IMR-90 (cell line): Measurements from ENCODE around the gene MED12L. TPM values are rescaled to one million over a fixed set of nuclear protein-coding genes. Genes with fewer than 3 reads are reported as not detected.

Experiments
- ATAC-seq: fragments of 200-7000 bp; cut with Tn5 transposase; 2 replicates; pipeline ENCODE4 v1.9.1; 2020; ENCODE audit warnings: low read depth, mild to moderate bottlenecking, moderate library complexity
- BruUV-seq: library from RNA; stranded (reverse); fragments of 400-500 nt; replicated peaks from 2 replicates; lab custom pipeline; 2021; lab: Mats Ljungman, UMichigan
- CTCF ChIA-PET: fragments of 300-600 bp; formaldehyde crosslinking; extraction: SDS; loops from one replicate; lab custom pipeline; 2021; ENCODE audit warnings: antibody characterized with exemption; lab: Yijun Ruan, JAX
- POLR2A ChIA-PET: fragments of 300-600 bp; sonication (Branson Sonifier 250); formaldehyde crosslinking; loops from one replicate; lab custom pipeline; 2022; ENCODE audit warnings: antibody characterized with exemption; ENCODE audit not compliant: unreplicated experiment; lab: Charles Lee
- DNase-seq: peaks from one replicate; pipeline ENCODE4 v3.0.0; 2013
- H2AFZ ChIP-seq: replicated peaks from 2 replicates; pipeline ENCODE3; 2013; ENCODE audit warnings: low read length, mild to moderate bottlenecking; ENCODE audit not compliant: poor library complexity
- H2AK5ac ChIP-seq: 2 replicates; pipeline ENCODE4 v1.6.1; 2013; ENCODE audit warnings: low read depth, low read length, inconsistent platforms
- H2AK9ac ChIP-seq: replicated peaks from 2 replicates; pipeline ENCODE3; 2013; ENCODE audit warnings: mild to moderate bottlenecking, low read depth, low read length, moderate library complexity; ENCODE audit not compliant: poor library complexity
- H2BK120ac ChIP-seq: 2 replicates; pipeline ENCODE4 v1.6.1; 2013; ENCODE audit warnings: low read depth, low read length, inconsistent platforms
- H2BK15ac ChIP-seq: 3 replicates; pipeline ENCODE4 v1.6.1; 2013; ENCODE audit warnings: low read depth, low read length, inconsistent platforms
- H2BK20ac ChIP-seq: 2 replicates; pipeline ENCODE4 v1.6.1; 2013; ENCODE audit warnings: low read depth, mild to moderate bottlenecking, inconsistent platforms, low read length, moderate library complexity
- H2BK5ac ChIP-seq: 2 replicates; pipeline ENCODE4 v1.6.1; 2013; ENCODE audit warnings: mild to moderate bottlenecking, low read depth, low read length, inconsistent platforms; ENCODE audit not compliant: poor library complexity, severe bottlenecking
- H3K14ac ChIP-seq: replicated peaks from 2 replicates; pipeline ENCODE4 v1.6.1; 2013; ENCODE audit warnings: low read depth, low read length, inconsistent platforms
- H3K18ac ChIP-seq: 2 replicates; pipeline ENCODE4 v1.6.1; 2013; ENCODE audit warnings: low read depth, low read length, control low read depth
- H3K23ac ChIP-seq: 2 replicates; pipeline ENCODE4 v1.6.1; 2013; ENCODE audit warnings: low read depth, low read length, inconsistent platforms
- H3K27ac ChIP-seq: 2 replicates; pipeline ENCODE4 v1.5.1; 2013; ENCODE audit warnings: mild to moderate bottlenecking, control low read depth, low read length; ENCODE audit not compliant: insufficient read depth
- H3K27me3 ChIP-seq: 2 replicates; pipeline ENCODE4 v1.6.1; 2013; ENCODE audit warnings: low read length; ENCODE audit not compliant: control insufficient read depth, insufficient read depth
- H3K36me3 ChIP-seq: 2 replicates; pipeline ENCODE4 v1.6.1; 2013; ENCODE audit warnings: low read length, mixed read lengths; ENCODE audit not compliant: control insufficient read depth, insufficient read depth
- H3K4ac ChIP-seq: 2 replicates; pipeline ENCODE4 v1.6.1; 2013; ENCODE audit warnings: low read depth, low read length, inconsistent platforms
- H3K4me1 ChIP-seq: 2 replicates; pipeline ENCODE4 v1.6.1; 2013; ENCODE audit warnings: low read length, mixed read lengths; ENCODE audit not compliant: control insufficient read depth, insufficient read depth
- H3K4me2 ChIP-seq: 2 replicates; pipeline ENCODE4 v1.6.1; 2013; ENCODE audit warnings: low read depth, mild to moderate bottlenecking, control low read depth, low read length, moderate library complexity
- H3K4me3 ChIP-seq: 2 replicates; pipeline ENCODE4 v1.5.1; 2013; ENCODE audit warnings: low read depth, mild to moderate bottlenecking, control low read depth, low read length, moderate library complexity; ENCODE audit not compliant: insufficient read depth
- H3K56ac ChIP-seq: 2 replicates; pipeline ENCODE4 v1.6.1; 2013; ENCODE audit warnings: low read length, inconsistent platforms; ENCODE audit not compliant: insufficient read depth; ENCODE audit errors: extremely low read depth
- H3K79me1 ChIP-seq, 2 experiments: 2 replicates each; pipeline ENCODE4 v1.6.1; 2013; ENCODE audit warnings: low read length in 2 of 2, inconsistent platforms in 1 of 2, low read depth in 1 of 2
- H3K9ac ChIP-seq: 2 replicates; pipeline ENCODE4 v1.6.1; 2013; ENCODE audit warnings: low read depth, low read length, control low read depth
- H3K9me1 ChIP-seq: 2 replicates; pipeline ENCODE4 v1.6.1; 2013; ENCODE audit warnings: low read length, inconsistent platforms; ENCODE audit not compliant: insufficient read depth
- H3K9me3 ChIP-seq: 2 replicates; pipeline ENCODE4 v1.6.1; 2013; ENCODE audit warnings: low read length; ENCODE audit not compliant: control insufficient read depth, insufficient read depth
- H4K20me1 ChIP-seq: 2 replicates; pipeline ENCODE4 v1.6.1; 2013; ENCODE audit warnings: low read length, inconsistent platforms; ENCODE audit not compliant: insufficient read depth
- H4K5ac ChIP-seq: 2 replicates; pipeline ENCODE4 v1.6.1; 2013; ENCODE audit warnings: mild to moderate bottlenecking, low read depth, low read length, control low read depth
- H4K8ac ChIP-seq, 2 experiments: 2 replicates each; pipeline ENCODE4 v1.6.1; 2013; ENCODE audit warnings: low read depth in 2 of 2, low read length in 2 of 2, control low read depth in 1 of 2, inconsistent platforms in 1 of 2
- H4K91ac ChIP-seq: 2 replicates; pipeline ENCODE4 v1.6.1; 2013; ENCODE audit warnings: low read depth, low read length, inconsistent platforms; ENCODE audit not compliant: insufficient read depth
- BHLHE40 ChIP-seq: fragments of 150-350 bp; IDR thresholded peaks from 2 replicates; pipeline ENCODE4 v1.6.1; 2016; ENCODE audit warnings: mild to moderate bottlenecking, low read depth, low read length
- CHD1 ChIP-seq: IDR thresholded peaks from 2 replicates; pipeline ENCODE4 v1.6.1; 2012; ENCODE audit warnings: low read depth, low read length, improper control_type of control experiment
- MAFK ChIP-seq: IDR thresholded peaks from 2 replicates; pipeline ENCODE4 v1.6.1; 2012; ENCODE audit warnings: low read depth, low read length, improper control_type of control experiment
- MAZ ChIP-seq: IDR thresholded peaks from 2 replicates; pipeline ENCODE4 v1.6.1; 2012; ENCODE audit warnings: low read depth, mild to moderate bottlenecking, low read length, improper control_type of control experiment, moderate library complexity, borderline replicate concordance
- MXI1 ChIP-seq: IDR thresholded peaks from 2 replicates; pipeline ENCODE4 v1.6.1; 2012; ENCODE audit warnings: low read depth, mild to moderate bottlenecking, low read length, moderate library complexity, borderline replicate concordance
- NFE2L2 ChIP-seq: fragments of 150-350 bp; IDR thresholded peaks from 2 replicates; pipeline ENCODE4 v1.6.1; 2016; ENCODE audit warnings: low read depth, mild to moderate bottlenecking, low read length
- RCOR1 ChIP-seq: IDR thresholded peaks from 2 replicates; pipeline ENCODE4 v1.6.1; 2012; ENCODE audit warnings: mild to moderate bottlenecking, low read length, improper control_type of control experiment; ENCODE audit not compliant: insufficient replicate concordance
- RFX5 ChIP-seq: IDR thresholded peaks from 2 replicates; pipeline ENCODE4 v1.8.0; 2012; ENCODE audit warnings: low read depth, mild to moderate bottlenecking, low read length, moderate library complexity
- WGBS, 2 experiments: methylation state at CpG; one replicate each; pipeline versions ENCODE4 v1.1.5 to v1.1.7; 2013; ENCODE audit warnings: missing lambda C conversion rate in 2 of 2; ENCODE audit not compliant: insufficient read length in 1 of 2; ENCODE audit errors: extremely low coverage in 2 of 2; 5-methylcytosine and 5-hydroxymethylcytosine counted together
- dilution Hi-C: fragments of 300-500 bp; cut with HindIII; formaldehyde crosslinking; loops from one replicate; pipeline ENCODE4 v1.14.3; 2018; ENCODE audit warnings: low sequenced_read_pairs; ENCODE audit not compliant: unreplicated experiment
- in situ Hi-C: fragments of 300-500 bp; cut with MboI; formaldehyde crosslinking; loops from 3 replicates; pipeline ENCODE4 v1.14.3; 2019; ENCODE audit warnings: low sequenced_read_pairs, inconsistent platforms, mixed read lengths
- intact Hi-C: fragments of 100-400 bp; cut with micrococcal nuclease; formaldehyde crosslinking; loops from 2 replicates; pipeline ENCODE4 v1.10.0; 2022
- polyA plus RNA-seq, 3 experiments: library from polyadenylated mRNA; depleted of rRNA; stranded (reverse); fragments of >200 nt; gene quantifications; 2 replicates each; pipeline ENCODE4 v1.2.3, GENCODE V29; 2012; ENCODE audit warnings: low replicate concordance in 1 of 3
- total RNA-seq: library from RNA; depleted of rRNA; stranded (reverse); fragments of >200 nt; gene quantifications from 2 replicates; pipeline ENCODE4 v1.2.3, GENCODE V29; 2012
- TF ChIP-seq, protein P1 (sequence below): conservative IDR thresholded peaks from 2 replicates; pipeline ENCODE4 v1.5.1; 2012; ENCODE audit warnings: mild to moderate bottlenecking, low read depth, low read length, improper control_type of control experiment
- TF ChIP-seq, protein P2 (sequence below): fragments of 150-350 bp; IDR thresholded peaks from 2 replicates; pipeline ENCODE4 v1.6.1; 2016; ENCODE audit warnings: low read depth, mild to moderate bottlenecking, low read length, moderate library complexity, borderline replicate concordance

Gene MED12L
- total and polyA plus RNA-seq, 2 of the 4 experiments (the other 2 are of a cell fraction) = 0.05 to 0.18 TPM

GRCh38 chr3:151204530-151205402, 119.3 kb downstream of the MED12L start (continued):
- TF ChIP-seq, protein P1, sequence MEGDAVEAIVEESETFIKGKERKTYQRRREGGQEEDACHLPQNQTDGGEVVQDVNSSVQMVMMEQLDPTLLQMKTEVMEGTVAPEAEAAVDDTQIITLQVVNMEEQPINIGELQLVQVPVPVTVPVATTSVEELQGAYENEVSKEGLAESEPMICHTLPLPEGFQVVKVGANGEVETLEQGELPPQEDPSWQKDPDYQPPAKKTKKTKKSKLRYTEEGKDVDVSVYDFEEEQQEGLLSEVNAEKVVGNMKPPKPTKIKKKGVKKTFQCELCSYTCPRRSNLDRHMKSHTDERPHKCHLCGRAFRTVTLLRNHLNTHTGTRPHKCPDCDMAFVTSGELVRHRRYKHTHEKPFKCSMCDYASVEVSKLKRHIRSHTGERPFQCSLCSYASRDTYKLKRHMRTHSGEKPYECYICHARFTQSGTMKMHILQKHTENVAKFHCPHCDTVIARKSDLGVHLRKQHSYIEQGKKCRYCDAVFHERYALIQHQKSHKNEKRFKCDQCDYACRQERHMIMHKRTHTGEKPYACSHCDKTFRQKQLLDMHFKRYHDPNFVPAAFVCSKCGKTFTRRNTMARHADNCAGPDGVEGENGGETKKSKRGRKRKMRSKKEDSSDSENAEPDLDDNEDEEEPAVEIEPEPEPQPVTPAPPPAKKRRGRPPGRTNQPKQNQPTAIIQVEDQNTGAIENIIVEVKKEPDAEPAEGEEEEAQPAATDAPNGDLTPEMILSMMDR = no peak

DNA sequence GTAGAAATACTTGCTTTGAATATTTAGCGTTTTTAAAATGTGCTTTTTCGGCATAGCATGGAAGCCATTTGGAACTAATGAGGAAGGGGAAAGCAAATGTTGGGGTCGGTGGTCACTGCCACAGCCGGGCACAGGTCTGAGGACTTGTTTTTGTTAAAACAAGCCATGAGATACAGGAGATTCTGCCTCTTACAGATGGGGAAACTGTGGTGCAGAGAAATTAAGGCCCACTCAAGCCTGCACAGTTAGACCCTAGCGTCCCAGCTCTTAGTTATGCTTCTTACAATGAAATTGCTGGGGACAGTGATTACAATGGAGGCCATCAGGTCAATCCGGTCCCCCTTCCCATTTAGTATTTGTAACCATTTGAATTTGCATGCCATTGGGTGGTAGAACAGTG, 120.0 kb downstream of the MED12L start:
- WGBS, 2 experiments = no CpG with 5 or more reads among the region's 6 CpGs
- no peak overlapping the region for H4K91ac ChIP-seq
- CTCF ChIA-PET = no interaction called here

More for the DNA sequence above, 120.0 kb downstream of the MED12L start:
- H4K5ac ChIP-seq = no peak overlapping the region
- dilution Hi-C loops = no loop called here
- H3K9me1 ChIP-seq = no peaks in the 10 kb centered on the region
- H4K8ac ChIP-seq = no peak overlapping the region
- TF ChIP-seq MAZ = no peak
- TF ChIP-seq, protein P2, sequence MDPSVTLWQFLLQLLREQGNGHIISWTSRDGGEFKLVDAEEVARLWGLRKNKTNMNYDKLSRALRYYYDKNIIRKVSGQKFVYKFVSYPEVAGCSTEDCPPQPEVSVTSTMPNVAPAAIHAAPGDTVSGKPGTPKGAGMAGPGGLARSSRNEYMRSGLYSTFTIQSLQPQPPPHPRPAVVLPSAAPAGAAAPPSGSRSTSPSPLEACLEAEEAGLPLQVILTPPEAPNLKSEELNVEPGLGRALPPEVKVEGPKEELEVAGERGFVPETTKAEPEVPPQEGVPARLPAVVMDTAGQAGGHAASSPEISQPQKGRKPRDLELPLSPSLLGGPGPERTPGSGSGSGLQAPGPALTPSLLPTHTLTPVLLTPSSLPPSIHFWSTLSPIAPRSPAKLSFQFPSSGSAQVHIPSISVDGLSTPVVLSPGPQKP = no peak
- no peak for TF ChIP-seq CHD1
- TF ChIP-seq MXI1 = no peak
- no peak for TF ChIP-seq RFX5
- no peak for TF ChIP-seq MAFK
- no peak for TF ChIP-seq RCOR1
- TF ChIP-seq NFE2L2 = no peak
- TF ChIP-seq BHLHE40 = no peak
- no peak overlapping the region for H2BK5ac ChIP-seq
- H3K27me3 ChIP-seq = no peaks in the 10 kb centered on the region
- no peak overlapping the region for H2BK120ac ChIP-seq
- no peak overlapping the region for H3K23ac ChIP-seq
- no peak overlapping the region for H2BK20ac ChIP-seq
- in situ Hi-C loops = no loop called here
- H3K18ac ChIP-seq = no peak overlapping the region
- ATAC-seq = no peak
- POLR2A ChIA-PET = no interaction called here
- no peak overlapping the region for H2AK5ac ChIP-seq
- H3K4ac ChIP-seq = no peak overlapping the region
- no peaks in the 10 kb centered on the region for H3K4me1 ChIP-seq
- no peak overlapping the region for H2AFZ ChIP-seq
- H3K4me2 ChIP-seq = no peak overlapping the region
- intact Hi-C loops = no loop called here
- H2BK15ac ChIP-seq = no peak overlapping the region
- H3K9ac ChIP-seq = no peak overlapping the region
- no peak overlapping the region for H2AK9ac ChIP-seq
- H3K27ac ChIP-seq = no peak overlapping the region
- no peaks in the 10 kb centered on the region for H3K9me3 ChIP-seq
- H3K56ac ChIP-seq = no peak overlapping the region
- H3K79me1 ChIP-seq = no peaks in the 10 kb centered on the region
- no peak overlapping the region for H3K4me3 ChIP-seq
- no peaks in the 10 kb centered on the region for H3K36me3 ChIP-seq
- no peaks in the 10 kb centered on the region for H4K20me1 ChIP-seq
- no TSS peak for BruUV-seq
- H3K14ac ChIP-seq = no peak overlapping the region
- no peak for DNase-seq
